K562 (cell line): ENCODE results near the gene ALDH7A1. TPM values are rescaled to one million over a fixed set of nuclear protein-coding genes. Genes with fewer than 3 reads are reported as not detected.

ENCODE experiments used
- ATAC-seq: fragments of 200-7000 bp; cut with Tn5 transposase; 3 replicates; pipeline ENCODE4 v1.9.1; 2020; ENCODE audit warnings: moderate library complexity
- BruUV-seq: library from RNA; stranded (reverse); fragments of 400-500 nt; replicated peaks from 2 replicates; lab custom pipeline; 2021; lab: Mats Ljungman, UMichigan
- CTCF ChIA-PET: fragments of 300-600 bp; formaldehyde crosslinking; extraction: SDS; loops from one replicate; lab custom pipeline; 2021; ENCODE audit warnings: low intra/inter-chr PET ratio; lab: Yijun Ruan, JAX
- POLR2A ChIA-PET: fragments of 300-600, 350-650 bp; sonication (Branson Sonifier 250); formaldehyde crosslinking; extraction: SDS; loops from one replicate; lab custom pipeline; 2021; ENCODE audit warnings: antibody characterized with exemption, inconsistent platforms; lab: Yijun Ruan, JAX
- DNase-seq, 4 experiments: peaks; one replicate each; pipeline versions ENCODE4 v3.0.0 to v3.0.0-alpha.2; 2011 to 2018; ENCODE audit warnings: low spot score in 3 of 4, mixed read lengths in 3 of 4; ENCODE audit errors: extremely low read depth in 1 of 4
- FAIRE-seq: peaks from 2 replicates; lab custom pipeline; 2011; peaks lifted over from hg19 to GRCh38; lab: Jason Lieb, UNC
- H2AFZ ChIP-seq: 2 replicates; pipeline ENCODE4 v1.6.0; 2011; ENCODE audit warnings: low read depth, low read length, control low read depth, inconsistent platforms
- H3K27ac ChIP-seq: fragments of 200-600 bp; 3 replicates; pipeline ENCODE4 v1.8.0; 2011; ENCODE audit warnings: low read depth, mild to moderate bottlenecking, control low read depth, inconsistent platforms, low read length, moderate library complexity, mixed read lengths; ENCODE audit errors: extremely low read depth
- H3K27me3 ChIP-seq, 2 experiments: fragments of 300-600 bp in 1 of 2; 2 replicates in 1 of 2; 3 replicates in 1 of 2; pipeline versions ENCODE4 v1.6.0 to v1.8.0; 2011; ENCODE audit warnings: inconsistent platforms in 2 of 2, low read length in 2 of 2, mild to moderate bottlenecking in 1 of 2, mixed read lengths in 1 of 2, moderate library complexity in 1 of 2; ENCODE audit not compliant: control insufficient read depth in 2 of 2, insufficient read depth in 2 of 2
- H3K36me3 ChIP-seq: fragments of 300-600 bp; 3 replicates; pipeline ENCODE4 v1.8.0; 2011; ENCODE audit warnings: mild to moderate bottlenecking, low read length, inconsistent platforms; ENCODE audit not compliant: control insufficient read depth, insufficient read depth
- H3K4me1 ChIP-seq, 2 experiments: fragments of 200-600 bp in 1 of 2; replicated peaks in 1 of 2; 2 replicates in 1 of 2; 3 replicates in 1 of 2; pipeline versions ENCODE4 v1.5.1 to v1.8.0; 2011; ENCODE audit warnings: inconsistent platforms in 2 of 2, low read length in 2 of 2, mild to moderate bottlenecking in 1 of 2, mixed read lengths in 1 of 2, moderate library complexity in 1 of 2; ENCODE audit not compliant: control insufficient read depth in 2 of 2, insufficient read depth in 2 of 2
- H3K4me2 ChIP-seq: 2 replicates; pipeline ENCODE4 v1.6.1; 2011; ENCODE audit warnings: low read length, control low read depth, inconsistent platforms, mixed read lengths; ENCODE audit not compliant: insufficient read depth
- H3K4me3 ChIP-seq: fragments of 200-600 bp; sonication (generic), shearing (Covaris generic); 2 replicates; pipeline ENCODE4 v1.5.1; 2016; ENCODE audit warnings: control low read depth, inconsistent platforms
- H3K79me2 ChIP-seq: fragments of 200-600 bp; 3 replicates; pipeline ENCODE4 v1.8.0; 2011; ENCODE audit warnings: low read length, inconsistent platforms; ENCODE audit not compliant: control insufficient read depth, insufficient read depth
- H3K9ac ChIP-seq, 2 experiments: 2 replicates each; pipeline versions ENCODE4 v1.6.0 to v1.6.1; 2011; ENCODE audit warnings: low read depth in 2 of 2, low read length in 2 of 2, control low read depth in 1 of 2, inconsistent platforms in 1 of 2, mild to moderate bottlenecking in 1 of 2, mixed read lengths in 1 of 2; ENCODE audit not compliant: insufficient read depth in 1 of 2
- H3K9me1 ChIP-seq: one replicate; pipeline ENCODE4 v1.6.0; 2011; ENCODE audit warnings: inconsistent platforms, mild to moderate bottlenecking, low read length, moderate library complexity; ENCODE audit not compliant: control insufficient read depth, insufficient read depth
- H3K9me3 ChIP-seq: replicated peaks from 2 replicates; pipeline ENCODE4 v1.5.1; 2011; ENCODE audit warnings: low read depth, low read length, inconsistent platforms; ENCODE audit not compliant: control insufficient read depth, insufficient read depth
- H4K20me1 ChIP-seq: replicated peaks from 2 replicates; pipeline ENCODE4 v1.6.1; 2011; ENCODE audit warnings: low read length, inconsistent platforms, mixed read lengths; ENCODE audit not compliant: control insufficient read depth, insufficient read depth
- BACH1 ChIP-seq: fragments of 200-800 bp; sonication (Bioruptor generic); IDR thresholded peaks from 2 replicates; pipeline ENCODE4 v1.6.1; 2016; ENCODE audit warnings: missing genetic modification characterization, missing compliant biosample characterization
- CBX8 ChIP-seq: fragments of 200-600 bp; sonication (generic); IDR thresholded peaks from 2 replicates; pipeline ENCODE4 v1.6.1; 2012; ENCODE audit warnings: borderline replicate concordance, mixed run types, low read depth, mild to moderate bottlenecking, moderate library complexity, mixed read lengths, low read length, control low read depth, inconsistent platforms; ENCODE audit not compliant: poor library complexity, severe bottlenecking; ENCODE audit errors: extremely low read depth
- DIDO1 ChIP-seq: fragments of 450-650 bp; IDR thresholded peaks from 2 replicates; pipeline ENCODE4 v1.6.1; 2016; ENCODE audit warnings: low read depth, missing biosample characterization, missing genetic modification characterization
- FOXJ3 ChIP-seq: sonication (generic); formaldehyde crosslinking; IDR thresholded peaks from 2 replicates; pipeline ENCODE4 v1.4.0; 2020; ENCODE audit warnings: mild to moderate bottlenecking, missing genetic modification reagents
- GABPB1 ChIP-seq: sonication (generic); formaldehyde crosslinking; IDR thresholded peaks from 2 replicates; pipeline ENCODE4 v1.8.0; 2022; ENCODE audit warnings: mild to moderate bottlenecking, missing genetic modification reagents
- SPI1 ChIP-seq: IDR thresholded peaks from 2 replicates; pipeline ENCODE4 v1.6.1; 2011; ENCODE audit warnings: low read depth, low read length, control low read depth, borderline replicate concordance
- ZBTB8A ChIP-seq: fragments of 450-650 bp; IDR thresholded peaks from 2 replicates; pipeline ENCODE4 v1.6.1; 2018; ENCODE audit warnings: mild to moderate bottlenecking, moderate library complexity; ENCODE audit not compliant: partially characterized antibody
- ZMIZ1 ChIP-seq, 2 experiments: fragments of 150-350 bp in 1 of 2; IDR thresholded peaks; 2 replicates each; pipeline ENCODE4 v1.6.1; 2012 to 2016; ENCODE audit warnings: low read depth in 2 of 2, low read length in 2 of 2, mild to moderate bottlenecking in 1 of 2, moderate library complexity in 1 of 2
- ZNF583 ChIP-seq: fragments of 250-450 bp; sonication (Bioruptor Pico); IDR thresholded peaks from 2 replicates; pipeline ENCODE4 v1.4.0; 2020
- ZNF778 ChIP-seq: fragments of 450-650 bp; formaldehyde crosslinking; IDR thresholded peaks from 2 replicates; pipeline ENCODE4 v1.4.0; 2020; ENCODE audit warnings: mild to moderate bottlenecking, moderate library complexity
- WGBS: fragments of 100-300 bp; shearing (Covaris generic); methylation state at CpG from one replicate; pipeline ENCODE4 v1.1.6; 2016; ENCODE audit warnings: low coverage, mixed read lengths; ENCODE audit not compliant: insufficient coverage; ENCODE audit errors: missing lambda C conversion rate; 5-methylcytosine and 5-hydroxymethylcytosine counted together
- in situ Hi-C: fragments of 300-500 bp; cut with MboI; formaldehyde crosslinking; loops from 4 replicates; pipeline ENCODE4 v1.15.0; 2018; ENCODE audit warnings: inconsistent platforms, mixed read lengths
- intact Hi-C: fragments of 100-400 bp; cut with micrococcal nuclease; formaldehyde crosslinking; loops from 2 replicates; pipeline ENCODE4 v1.14.2; 2022
- polyA plus RNA-seq, 8 experiments: library from polyadenylated mRNA; depleted of rRNA in 4 of 8; stranded (reverse) in 5 of 8; unstranded in 3 of 8; fragments of >200 nt; fragmentation: Nextera tagmentation in 2 of 8; fragmentation: Illumina TruSeq in 1 of 8; extraction: Ambion mirVana in 2 of 8; extraction: Trizol in 1 of 8; gene quantifications; 2 replicates each; pipeline versions ENCODE4 v1.2.1 to v1.2.3, GENCODE V29; 2011 to 2014; ENCODE audit warnings: inconsistent platforms in 1 of 8, missing spikeins in 1 of 8
- total RNA-seq, 7 experiments: library from RNA; depleted of rRNA in 6 of 7; stranded (reverse); fragments of >200 nt in 6 of 7; fragmentation: Illumina TruSeq in 2 of 7; extraction: Trizol in 2 of 7; gene quantifications; 2 replicates each; pipeline versions ENCODE4 v1.2.1 to v1.2.3, GENCODE V29; 2011 to 2021; ENCODE audit warnings: low replicate concordance in 1 of 7

Gene ALDH7A1
- total and polyA plus RNA-seq, 9 of the 15 experiments (the other 6 are each of a cell fraction or from before 2014, with no cell fraction given), result 0.04 to 0.49 TPM; not detected in 7

- no peak for TF ChIP-seq ZMIZ1 (IDR thresholded peaks at IDR 0.05; ENCODE audit: low read depth in 2 of 2, low read length in 2 of 2)
- TF ChIP-seq ZBTB8A, result no peak
- TF ChIP-seq, all 486 proteins: peak for 0
These were observed 36.9 kb upstream of the ALDH7A1 start (continued) for GRCh38 chr5:126631920-126632319.

GRCh38 chr5:126628102-126628501, 33.1 kb upstream of the ALDH7A1 start:
- H3K27ac ChIP-seq, result no peak overlapping the region
- 88% methylated on average over 11 of the region's 11 CpGs for WGBS
- ChIA-PET POLR2A (interaction anchor here (0.6 to 1.7 kb wide), 2 partner anchors 13 to 27 kb away, joined by 3 to 4 read pairs; partner anchors contain the start of gene PHAX), CTCF (no interaction called here)
- H3K9me3 ChIP-seq, result no peaks in the 10 kb centered on the region
- no peak overlapping the region for H3K4me3 ChIP-seq
- FAIRE-seq (no peak), ATAC-seq (no peak), DNase-seq (no peak)
- intact Hi-C loops, result no loop called here
- no peaks in the 10 kb centered on the region for H4K20me1 ChIP-seq
- H3K27me3 ChIP-seq, result no peaks in the 10 kb centered on the region
- TF ChIP-seq FOXJ3 (CRISPR knock-in tag) (no peak), SPI1 (no peak), ZNF778 (CRISPR knock-in tag) (no peak), DIDO1 (tag) (no peak), BACH1 (tag) (no peak), GABPB1 (no peak), CBX8 (no peak), ZNF583 (no peak)
- H3K4me1 ChIP-seq, result no peaks in the 10 kb centered on the region; a peak in 1 of 5 replicates
- no peak overlapping the region for H3K4me2 ChIP-seq
- no peaks in the 10 kb centered on the region for H3K9me1 ChIP-seq
- no peak overlapping the region for H2AFZ ChIP-seq
- peaks cover 28% of the 10 kb centered on the region for H3K36me3 ChIP-seq
- no peak overlapping the region for H3K9ac ChIP-seq
- no TSS peak for BruUV-seq
- no peaks in the 10 kb centered on the region for H3K79me2 ChIP-seq
- in situ Hi-C loops, result loop anchor here (25.0 kb wide), 1 partner anchor 684 kb away; no protein-coding TSS in a partner anchor
